HepG2 (cell line): Measurements from ENCODE around the gene SERHL2. TPM values are rescaled to one million over a fixed set of nuclear protein-coding genes. Genes with fewer than 3 reads are reported as not detected.

Source experiments
- KLF11 ChIP-seq: IDR thresholded peaks from 2 replicates; pipeline ENCODE4 v1.6.1; 2016; ENCODE audit warnings: missing compliant biosample characterization
- MXD1 ChIP-seq: sonication (generic); formaldehyde crosslinking; IDR thresholded peaks from 2 replicates; pipeline ENCODE4 v1.4.0; 2020; ENCODE audit warnings: mild to moderate bottlenecking, missing genetic modification reagents
- PAF1 ChIP-seq: IDR thresholded peaks from 2 replicates; pipeline ENCODE4 v1.6.1; 2016; ENCODE audit warnings: missing genetic modification reagents, missing compliant biosample characterization
- PCBP2 ChIP-seq: fragments of 200-400 bp; formaldehyde crosslinking; optimal IDR thresholded peaks from 2 replicates; pipeline ENCODE3; 2018; ENCODE audit warnings: low read length, low read depth; ENCODE audit not compliant: poor library complexity, severe bottlenecking
- RARA ChIP-seq: IDR thresholded peaks from 2 replicates; pipeline ENCODE4 v1.6.1; 2016; ENCODE audit warnings: missing genetic modification reagents, missing compliant biosample characterization
- SIN3A ChIP-seq: IDR thresholded peaks from 2 replicates; pipeline ENCODE4 v1.6.1; 2011; ENCODE audit warnings: low read depth, mild to moderate bottlenecking, control low read depth, low read length, borderline replicate concordance
- SNAPC2 ChIP-seq: sonication (generic); formaldehyde crosslinking; IDR thresholded peaks from 2 replicates; pipeline ENCODE4 v1.8.1; 2022; ENCODE audit warnings: mild to moderate bottlenecking, missing genetic modification reagents
- SP5 ChIP-seq: IDR thresholded peaks from 2 replicates; pipeline ENCODE4 v1.6.1; 2016; ENCODE audit warnings: low read depth, borderline replicate concordance
- ZBTB2 ChIP-seq: sonication (generic); formaldehyde crosslinking; IDR thresholded peaks from 2 replicates; pipeline ENCODE4 v1.8.0; 2022; ENCODE audit warnings: low read depth, missing genetic modification reagents
- ZNF275 ChIP-seq: sonication (generic); formaldehyde crosslinking; IDR thresholded peaks from 2 replicates; pipeline ENCODE4 v1.8.0; 2022; ENCODE audit warnings: missing genetic modification reagents, mild to moderate bottlenecking, inconsistent platforms, borderline replicate concordance
- ZNF280B ChIP-seq: sonication (generic); formaldehyde crosslinking; IDR thresholded peaks from 2 replicates; pipeline ENCODE4 v1.5.0; 2020; ENCODE audit warnings: missing genetic modification reagents, mild to moderate bottlenecking, borderline replicate concordance
- ZNF318 ChIP-seq: sonication (generic); formaldehyde crosslinking; IDR thresholded peaks from 2 replicates; pipeline ENCODE4 v1.4.0; 2020; ENCODE audit warnings: mild to moderate bottlenecking, missing genetic modification reagents
- ZNF570 ChIP-seq: sonication (generic); formaldehyde crosslinking; IDR thresholded peaks from 2 replicates; pipeline ENCODE4 v1.4.0; 2020; ENCODE audit warnings: mild to moderate bottlenecking, missing genetic modification reagents, borderline replicate concordance
- polyA plus RNA-seq, 8 experiments: library from polyadenylated mRNA; depleted of rRNA in 3 of 8; stranded (reverse) in 7 of 8; unstranded in 1 of 8; fragments of >200 nt; fragmentation: Illumina TruSeq in 4 of 8; extraction: Trizol in 4 of 8; gene quantifications; 2 replicates each; pipeline versions ENCODE4 v1.2.1 to v1.2.3, GENCODE V29; 2011 to 2016; ENCODE audit warnings: low read depth in 4 of 8, missing spikeins in 1 of 8, mixed read lengths in 1 of 8; ENCODE audit not compliant: insufficient read depth in 1 of 8
- total RNA-seq, 5 experiments: library from RNA; depleted of rRNA; stranded (reverse); fragments of >200 nt; fragmentation: Illumina TruSeq; extraction: Trizol; gene quantifications; 2 replicates each; pipeline ENCODE4 v1.2.3, GENCODE V29; 2016; ENCODE audit warnings: low read depth in 1 of 5

Gene SERHL2
- total and polyA plus RNA-seq, 2 of the 13 experiments (the other 11 are each of a cell fraction or from before 2014, with no cell fraction given): 1.0 to 1.8 TPM

GRCh38 chr22:42581762-42582716 is 28.3 kb downstream of the SERHL2 start (continued):
- TF ChIP-seq ZBTB2 (CRISPR knock-in tag): no peak
- TF ChIP-seq PCBP2: no peak
- TF ChIP-seq SP5: peak; percentile 73; the same call in 1 of the 2 replicates
- no peak for TF ChIP-seq RARA (CRISPR knock-in tag)
- TF ChIP-seq ZNF275: no peak
- TF ChIP-seq SIN3A: no peak
- TF ChIP-seq PAF1 (CRISPR knock-in tag): peak; percentile 64; the same call in 1 of the 2 replicates
- TF ChIP-seq ZNF570 (CRISPR knock-in tag): no peak
- TF ChIP-seq ZNF318 (CRISPR knock-in tag): no peak
- TF ChIP-seq KLF11: no peak
- no peak for TF ChIP-seq MXD1 (CRISPR knock-in tag)
- no peak for TF ChIP-seq SNAPC2 (CRISPR knock-in tag)
- no peak for TF ChIP-seq ZNF280B (CRISPR knock-in tag)
